Measurements from ENCODE around the gene NDUFV3. TPM values are rescaled to one million over a fixed set of nuclear protein-coding genes. Genes with fewer than 3 reads are reported as not detected.
"Not testable (repeated sequence)": the region's sequence is repeated elsewhere in the genome, so short reads cannot be mapped to it uniquely, and the experiment has no call there.

Gene NDUFV3
- 10 to 100 TPM; 17.8 to 18.0 TPM for total RNA-seq
- 21.8 to 40.3 reads per million in 2 donors for total RNA-seq

- Mint-ChIP-seq H3K27ac (peak within 1 kb of the TSS; percentile 95), H3K27me3 (no peaks in the 10 kb centered on the region), H3K36me3 (ENCODE audit: low read depth) (peaks cover 3% of the 10 kb centered on the region), H3K4me3 (peak within 1 kb of the TSS; percentile 96), H3K4me1 (peaks cover 11% of the 10 kb centered on the region)
- ATAC-seq (peak; percentile 93), DNase-seq (peak; percentile 99 to 100 (median 100))
- no peaks in the 10 kb centered on the region for H3K9me3 ChIP-seq (ENCODE audit: control insufficient read depth, low read length, poor library complexity, severe bottlenecking)
Measured at GRCh38 chr21:42892931-42893755, at the start of gene NDUFV3. Gene NDUFV3, plus strand, starts transcription at chr21:42893309. Its CDS starts 25 bp downstream, at chr21:42893334.

GRCh38 chr21:42844411-42845113 is 48.5 kb upstream of the NDUFV3 start:
- no peaks in the 10 kb centered on the region for H3K9me3 ChIP-seq (ENCODE audit: control insufficient read depth, low read length, poor library complexity, severe bottlenecking)
- DNase-seq (peak in 1 of 3 donors; percentile 2), ATAC-seq (no peak)
- peak overlapping the region; percentile 47 for H3K27ac Mint-ChIP-seq
- H3K36me3 Mint-ChIP-seq (ENCODE audit: low read depth) = peaks cover 8% of the 10 kb centered on the region
- H3K4me1 Mint-ChIP-seq = peaks cover 19% of the 10 kb centered on the region
- H3K27me3 Mint-ChIP-seq = no peaks in the 10 kb centered on the region
- H3K4me3 Mint-ChIP-seq = no peak overlapping the region

- Mint-ChIP-seq H3K4me3 (no peak overlapping the region), H3K4me1 (peaks cover 17% of the 10 kb centered on the region), H3K27me3 (no peaks in the 10 kb centered on the region), H3K27ac (peak overlapping the region; percentile 47), H3K36me3 (ENCODE audit: low read depth) (peaks cover 8% of the 10 kb centered on the region)
- DNase-seq (peak in 1 of 3 donors; percentile 2), ATAC-seq (no peak)
- no peaks in the 10 kb centered on the region for H3K9me3 ChIP-seq (ENCODE audit: control insufficient read depth, low read length, poor library complexity, severe bottlenecking)
Measured at GRCh38 chr21:42845296-42845965, 47.7 kb upstream of the NDUFV3 start.

- DNase-seq (no peak), ATAC-seq (no peak)
- no peak overlapping the region for H3K4me3 Mint-ChIP-seq
- H3K36me3 Mint-ChIP-seq (ENCODE audit: low read depth) = peaks cover 8% of the 10 kb centered on the region
- H3K4me1 Mint-ChIP-seq = peaks cover 17% of the 10 kb centered on the region
- no peaks in the 10 kb centered on the region for H3K9me3 ChIP-seq (ENCODE audit: control insufficient read depth, low read length, poor library complexity, severe bottlenecking)
- peak overlapping the region; percentile 47 for H3K27ac Mint-ChIP-seq
- H3K27me3 Mint-ChIP-seq = no peaks in the 10 kb centered on the region
Measured at GRCh38 chr21:42846221-42846620, 46.9 kb upstream of the NDUFV3 start.

GRCh38 chr21:42847051-42847707 is 45.9 kb upstream of the NDUFV3 start:
- H3K27ac Mint-ChIP-seq = peak overlapping the region; percentile 47

GRCh38 chr21:42847726-42848125 is 45.4 kb upstream of the NDUFV3 start:
- H3K9me3 ChIP-seq (ENCODE audit: control insufficient read depth, low read length, poor library complexity, severe bottlenecking) = no peaks in the 10 kb centered on the region
- ATAC-seq (no peak), DNase-seq (no peak)
- H3K36me3 Mint-ChIP-seq (ENCODE audit: low read depth) = peaks cover 8% of the 10 kb centered on the region
- no peak overlapping the region for H3K27ac Mint-ChIP-seq
- peaks cover 17% of the 10 kb centered on the region for H3K4me1 Mint-ChIP-seq
- H3K4me3 Mint-ChIP-seq = no peak overlapping the region
- H3K27me3 Mint-ChIP-seq = no peaks in the 10 kb centered on the region

More at GRCh38 chr21:42847051-42847707, 45.9 kb upstream of the NDUFV3 start:
- H3K4me3 Mint-ChIP-seq = no peak overlapping the region
- H3K9me3 ChIP-seq (ENCODE audit: control insufficient read depth, low read length, poor library complexity, severe bottlenecking) = no peaks in the 10 kb centered on the region
- peaks cover 8% of the 10 kb centered on the region for H3K36me3 Mint-ChIP-seq (ENCODE audit: low read depth)
- H3K27me3 Mint-ChIP-seq = no peaks in the 10 kb centered on the region
- H3K4me1 Mint-ChIP-seq = peaks cover 17% of the 10 kb centered on the region
- DNase-seq = no peak
- no peak for ATAC-seq

GRCh38 chr21:42848144-42848931 is 44.8 kb upstream of the NDUFV3 start:
- not testable (repeated sequence) for ATAC-seq; H3K9me3 ChIP-seq (ENCODE audit: control insufficient read depth, low read length, poor library complexity, severe bottlenecking); H3K27ac Mint-ChIP-seq; H3K27me3 Mint-ChIP-seq; DNase-seq; H3K4me3 Mint-ChIP-seq; H3K36me3 Mint-ChIP-seq (ENCODE audit: low read depth)
- peaks cover 14% of the 10 kb centered on the region for H3K4me1 Mint-ChIP-seq

GRCh38 chr21:42848932-42849758 is 44.0 kb upstream of the NDUFV3 start:
- no peak overlapping the region for H3K27ac Mint-ChIP-seq
- peaks cover 8% of the 10 kb centered on the region for H3K36me3 Mint-ChIP-seq (ENCODE audit: low read depth)
- no peak for ATAC-seq

GRCh38 chr21:42849759-42850412 is 43.2 kb upstream of the NDUFV3 start:
- H3K9me3 ChIP-seq (ENCODE audit: control insufficient read depth, low read length, poor library complexity, severe bottlenecking) = no peaks in the 10 kb centered on the region
- Mint-ChIP-seq H3K4me1 (peaks cover 8% of the 10 kb centered on the region), H3K27ac (no peak overlapping the region), H3K36me3 (ENCODE audit: low read depth) (peaks cover 8% of the 10 kb centered on the region), H3K4me3 (no peak overlapping the region), H3K27me3 (no peaks in the 10 kb centered on the region)
- DNase-seq (no peak), ATAC-seq (no peak)

More at GRCh38 chr21:42848932-42849758, 44.0 kb upstream of the NDUFV3 start:
- no peak for DNase-seq
- H3K27me3 Mint-ChIP-seq = no peaks in the 10 kb centered on the region
- no peaks in the 10 kb centered on the region for H3K9me3 ChIP-seq (ENCODE audit: control insufficient read depth, low read length, poor library complexity, severe bottlenecking)
- no peak overlapping the region for H3K4me3 Mint-ChIP-seq
- H3K4me1 Mint-ChIP-seq = peaks cover 10% of the 10 kb centered on the region

- H3K27me3 Mint-ChIP-seq = no peaks in the 10 kb centered on the region
- peaks cover 5% of the 10 kb centered on the region for H3K4me1 Mint-ChIP-seq
- no peaks in the 10 kb centered on the region for H3K9me3 ChIP-seq (ENCODE audit: control insufficient read depth, low read length, poor library complexity, severe bottlenecking)
- no peak overlapping the region for H3K27ac Mint-ChIP-seq
- ATAC-seq (no peak), DNase-seq (no peak)
- H3K36me3 Mint-ChIP-seq (ENCODE audit: low read depth) = peaks cover 4% of the 10 kb centered on the region
- H3K4me3 Mint-ChIP-seq = no peak overlapping the region
Measured at GRCh38 chr21:42850463-42850862, 42.6 kb upstream of the NDUFV3 start.

- H3K9me3 ChIP-seq (ENCODE audit: control insufficient read depth, low read length, poor library complexity, severe bottlenecking) = no peaks in the 10 kb centered on the region
- H3K4me1 Mint-ChIP-seq = peaks cover 5% of the 10 kb centered on the region
- peak; percentile 54 for ATAC-seq
- peaks cover 4% of the 10 kb centered on the region for H3K36me3 Mint-ChIP-seq (ENCODE audit: low read depth)
- H3K27ac Mint-ChIP-seq = no peak overlapping the region
- no peak for DNase-seq
- H3K4me3 Mint-ChIP-seq = no peak overlapping the region
- H3K27me3 Mint-ChIP-seq = no peaks in the 10 kb centered on the region
Measured at GRCh38 chr21:42850866-42851391, 42.2 kb upstream of the NDUFV3 start.

Data from T-helper 17 cell (primary cell).